ENCODE data around the gene ZMAT5.

ZMAT5 gene

GRCh38 chr22:29706486-29706885 is 60.3 kb downstream of the ZMAT5 start:
- no peaks in the 10 kb centered on the region for H4K20me1 ChIP-seq (ENCODE audit: insufficient read depth, low read length)
- H3K9ac ChIP-seq (ENCODE audit: low read length), result no peak overlapping the region
- H3K9me3 ChIP-seq (ENCODE audit: low read length), result no peaks in the 10 kb centered on the region
- no peak overlapping the region for H3K27ac ChIP-seq (ENCODE audit: low read depth, low read length, poor library complexity, severe bottlenecking)
- no peaks in the 10 kb centered on the region for H3K9me2 ChIP-seq (ENCODE audit: low read depth, low read length)
- H3K4me1 ChIP-seq (ENCODE audit: insufficient read depth, low read length, severe bottlenecking), result peaks cover 22% of the 10 kb centered on the region
- H2AFZ ChIP-seq (ENCODE audit: low read length), result no peak overlapping the region
- TF ChIP-seq CTCF (IDR thresholded peaks at IDR 0.05; ENCODE audit: low read length), result no peak
- TF ChIP-seq EZH2 (IDR thresholded peaks at IDR 0.05; ENCODE audit: borderline replicate concordance, low read length), result no peak
- H3F3A ChIP-seq (ENCODE audit: insufficient read depth, low read length), result no peaks in the 10 kb centered on the region
- H3K4me2 ChIP-seq (ENCODE audit: low read length), result no peak overlapping the region
- no peak overlapping the region for H3K4me3 ChIP-seq (ENCODE audit: low read depth, low read length, poor library complexity, severe bottlenecking)
- H3K27me3 ChIP-seq (ENCODE audit: insufficient read depth, low read length), result no peaks in the 10 kb centered on the region; the same call in 1 of the 2 replicates
- no peaks in the 10 kb centered on the region for H3K79me2 ChIP-seq (ENCODE audit: insufficient read depth, low read length)
- H3K36me3 ChIP-seq (ENCODE audit: insufficient read depth, low read length), result no peaks in the 10 kb centered on the region

GRCh38 chr22:29705651-29706050 is 61.2 kb downstream of the ZMAT5 start:
- no peak for TF ChIP-seq CTCF (IDR thresholded peaks at IDR 0.05; ENCODE audit: low read length)
- TF ChIP-seq EZH2 (IDR thresholded peaks at IDR 0.05; ENCODE audit: borderline replicate concordance, low read length), result no peak
- Histone ChIP-seq H3F3A (ENCODE audit: insufficient read depth, low read length) (no peaks in the 10 kb centered on the region), H4K20me1 (ENCODE audit: insufficient read depth, low read length) (no peaks in the 10 kb centered on the region), H3K4me1 (ENCODE audit: insufficient read depth, low read length, severe bottlenecking) (peaks cover 22% of the 10 kb centered on the region), H3K4me3 (ENCODE audit: low read depth, low read length, poor library complexity, severe bottlenecking) (no peak overlapping the region), H3K27ac (ENCODE audit: low read depth, low read length, poor library complexity, severe bottlenecking) (no peak overlapping the region), H3K36me3 (ENCODE audit: insufficient read depth, low read length) (no peaks in the 10 kb centered on the region), H3K9me3 (ENCODE audit: low read length) (no peaks in the 10 kb centered on the region), H3K79me2 (ENCODE audit: insufficient read depth, low read length) (no peaks in the 10 kb centered on the region), H2AFZ (ENCODE audit: low read length) (no peak overlapping the region), H3K9me2 (ENCODE audit: low read depth, low read length) (no peaks in the 10 kb centered on the region), H3K4me2 (ENCODE audit: low read length) (no peak overlapping the region), H3K9ac (ENCODE audit: low read length) (no peak overlapping the region), H3K27me3 (ENCODE audit: insufficient read depth, low read length) (no peaks in the 10 kb centered on the region; the same call in 1 of the 2 replicates)

- Histone ChIP-seq H3K79me2 (ENCODE audit: insufficient read depth, low read length) (no peaks in the 10 kb centered on the region), H3K36me3 (ENCODE audit: insufficient read depth, low read length) (no peaks in the 10 kb centered on the region), H3K4me1 (ENCODE audit: insufficient read depth, low read length, severe bottlenecking) (peaks cover 22% of the 10 kb centered on the region), H3K27me3 (ENCODE audit: insufficient read depth, low read length) (no peaks in the 10 kb centered on the region; the same call in 1 of the 2 replicates), H3K4me3 (ENCODE audit: low read depth, low read length, poor library complexity, severe bottlenecking) (no peak overlapping the region), H4K20me1 (ENCODE audit: insufficient read depth, low read length) (no peaks in the 10 kb centered on the region), H2AFZ (ENCODE audit: low read length) (no peak overlapping the region), H3K9me2 (ENCODE audit: low read depth, low read length) (no peaks in the 10 kb centered on the region), H3K9me3 (ENCODE audit: low read length) (no peaks in the 10 kb centered on the region), H3K27ac (ENCODE audit: low read depth, low read length, poor library complexity, severe bottlenecking) (no peak overlapping the region), H3F3A (ENCODE audit: insufficient read depth, low read length) (no peaks in the 10 kb centered on the region), H3K9ac (ENCODE audit: low read length) (no peak overlapping the region), H3K4me2 (ENCODE audit: low read length) (no peak overlapping the region)
- TF ChIP-seq EZH2 (IDR thresholded peaks at IDR 0.05; ENCODE audit: borderline replicate concordance, low read length), result no peak
- no peak for TF ChIP-seq CTCF (IDR thresholded peaks at IDR 0.05; ENCODE audit: low read length)
Measured at GRCh38 chr22:29704528-29705285, 62.1 kb downstream of the ZMAT5 start.

All from OCI-LY1 (cell line).